HEK293 (cell line): Measurements from ENCODE around the gene PTGFRN.

Experiments
- CTCF ChIA-PET: fragments of 350-600 bp; formaldehyde crosslinking; extraction: SDS; loops from one replicate; lab custom pipeline; 2021; ENCODE audit warnings: antibody characterized with exemption; lab: Yijun Ruan, JAX
- POLR2A ChIA-PET: fragments of 300-600 bp; formaldehyde crosslinking; extraction: SDS; loops from one replicate; lab custom pipeline; 2020; ENCODE audit warnings: antibody characterized with exemption, inconsistent platforms; lab: Yijun Ruan, JAX
- H3K27ac ChIP-seq: fragments of 200-500 bp; sonication (Bioruptor generic); 2 replicates; pipeline ENCODE4 v1.5.1; 2014; ENCODE audit warnings: low read depth, low read length, control low read depth, inconsistent platforms; ENCODE audit errors: extremely low read depth
- H3K36me3 ChIP-seq, 2 experiments: fragments of 200-500 bp in 1 of 2; sonication (Bioruptor generic) in 1 of 2; 1 replicate in 1 of 2; 2 replicates in 1 of 2; pipeline ENCODE4 v1.5.1; 2014 to 2017; ENCODE audit warnings: inconsistent platforms in 2 of 2, low read length in 2 of 2; ENCODE audit not compliant: control insufficient read depth in 2 of 2, insufficient read depth in 1 of 2
- H3K4me1 ChIP-seq: fragments of 200-500 bp; sonication (Bioruptor generic); 2 replicates; pipeline ENCODE4 v1.5.1; 2014; ENCODE audit warnings: mild to moderate bottlenecking, low read length, inconsistent platforms; ENCODE audit not compliant: control insufficient read depth, insufficient read depth
- H3K4me3 ChIP-seq: 2 replicates; pipeline ENCODE4 v1.5.1; 2011; ENCODE audit warnings: low read depth, mild to moderate bottlenecking, control low read depth, low read length, moderate library complexity
- H3K9me3 ChIP-seq: fragments of 200-500 bp; sonication (Bioruptor generic); 2 replicates; pipeline ENCODE4 v1.5.1; 2014; ENCODE audit warnings: low read depth, low read length, inconsistent platforms; ENCODE audit not compliant: control insufficient read depth, insufficient read depth
- BCL6B ChIP-seq: fragments of 450-650 bp; formaldehyde crosslinking; IDR thresholded peaks from 2 replicates; pipeline ENCODE4 v1.5.1; 2017; ENCODE audit warnings: missing biosample characterization, missing genetic modification characterization
- EGR2 ChIP-seq: fragments of 450-650 bp; formaldehyde crosslinking; IDR thresholded peaks from 2 replicates; pipeline ENCODE4 v1.5.1; 2016; ENCODE audit warnings: low read depth, missing biosample characterization, missing genetic modification characterization
- HOXC10 ChIP-seq: sonication (generic); formaldehyde crosslinking; IDR thresholded peaks from 2 replicates; pipeline ENCODE4 v1.8.1; 2023; ENCODE audit warnings: mild to moderate bottlenecking, missing genetic modification reagents
- HOXD13 ChIP-seq: sonication (generic); formaldehyde crosslinking; IDR thresholded peaks from 2 replicates; pipeline ENCODE4 v1.8.0; 2022; ENCODE audit warnings: missing genetic modification reagents, borderline replicate concordance
- REST ChIP-seq: fragments of 450-650 bp; formaldehyde crosslinking; IDR thresholded peaks from 2 replicates; pipeline ENCODE4 v1.5.1; 2016; ENCODE audit warnings: missing biosample characterization, missing genetic modification characterization
- SCRT1 ChIP-seq: fragments of 450-650 bp; formaldehyde crosslinking; IDR thresholded peaks from 2 replicates; pipeline ENCODE4 v1.5.1; 2016; ENCODE audit warnings: missing biosample characterization, missing genetic modification characterization, borderline replicate concordance
- ZBTB10 ChIP-seq: fragments of 450-650 bp; formaldehyde crosslinking; IDR thresholded peaks from 2 replicates; pipeline ENCODE4 v1.5.1; 2016; ENCODE audit warnings: missing biosample characterization, missing genetic modification characterization
- ZFP69B ChIP-seq: fragments of 450-650 bp; formaldehyde crosslinking; IDR thresholded peaks from 2 replicates; pipeline ENCODE4 v1.5.1; 2016; ENCODE audit warnings: missing biosample characterization, missing genetic modification characterization
- ZNF19 ChIP-seq: fragments of 450-650 bp; formaldehyde crosslinking; IDR thresholded peaks from 2 replicates; pipeline ENCODE4; 2016; ENCODE audit warnings: missing biosample characterization, missing genetic modification characterization, low read depth
- ZNF555 ChIP-seq: fragments of 450-650 bp; formaldehyde crosslinking; conservative IDR thresholded peaks from 2 replicates; pipeline ENCODE4 v1.5.1; 2017; ENCODE audit warnings: missing biosample characterization, mild to moderate bottlenecking, missing genetic modification characterization, inconsistent platforms
- ZNF658 ChIP-seq: fragments of 450-650 bp; formaldehyde crosslinking; IDR thresholded peaks from 2 replicates; pipeline ENCODE4; 2016; ENCODE audit warnings: missing biosample characterization, missing genetic modification characterization
- ZNF664 ChIP-seq: fragments of 450-650 bp; formaldehyde crosslinking; IDR thresholded peaks from 2 replicates; pipeline ENCODE4 v1.5.1; 2016; ENCODE audit warnings: missing biosample characterization, missing genetic modification characterization
- ZNF777 ChIP-seq: fragments of 450-650 bp; formaldehyde crosslinking; IDR thresholded peaks from 2 replicates; pipeline ENCODE4 v1.5.1; 2017; ENCODE audit warnings: missing biosample characterization, missing genetic modification characterization, borderline replicate concordance

The PTGFRN gene

GRCh38 chr1:116900471-116901365 is 9.0 kb upstream of the PTGFRN start:
- no peak overlapping the region for H3K4me3 ChIP-seq
- no peaks in the 10 kb centered on the region for H3K36me3 ChIP-seq
- peak; percentile 78 for TF ChIP-seq ZNF664 (tag by site-specific recombination)
- TF ChIP-seq HOXD13: no peak
- H3K27ac ChIP-seq: no peak overlapping the region
- no peaks in the 10 kb centered on the region for H3K9me3 ChIP-seq
- ChIA-PET CTCF (interaction anchor here (0.9 to 1.7 kb wide), 3 partner anchors 14 to 47 kb away, joined by 3 to 4 read pairs (median 4); no protein-coding TSS in a partner anchor), POLR2A (interaction anchor here (1.4 kb wide), 1 partner anchor 11 kb away, joined by 3 read pairs; no protein-coding TSS in a partner anchor)
- no peaks in the 10 kb centered on the region for H3K4me1 ChIP-seq

GRCh38 chr1:116902027-116902426 is 7.7 kb upstream of the PTGFRN start:
- ChIA-PET POLR2A (interaction anchor here (1.4 kb wide), 1 partner anchor 13 kb away, joined by 3 read pairs; no protein-coding TSS in a partner anchor), CTCF (interaction anchor here (1.7 kb wide), 1 partner anchor 48 kb away, joined by 4 read pairs; no protein-coding TSS in a partner anchor)
- H3K4me3 ChIP-seq: no peak overlapping the region
- no peaks in the 10 kb centered on the region for H3K9me3 ChIP-seq
- no peaks in the 10 kb centered on the region for H3K4me1 ChIP-seq
- TF ChIP-seq ZFP69B (tag by site-specific recombination) (no peak), ZNF555 (tag by site-specific recombination) (no peak), REST (no peak), ZBTB10 (tag by site-specific recombination) (no peak), ZNF19 (tag by site-specific recombination) (no peak), ZNF777 (no peak), SCRT1 (tag by site-specific recombination) (no peak), EGR2 (tag by site-specific recombination) (no peak), HOXC10 (CRISPR knock-in tag) (no peak), ZNF658 (no peak), BCL6B (tag by site-specific recombination) (no peak)
- H3K27ac ChIP-seq: no peak overlapping the region
- H3K36me3 ChIP-seq: no peaks in the 10 kb centered on the region
